K562 (cell line): ENCODE measurements around the gene CAGE1. TPM values are rescaled to one million over a fixed set of nuclear protein-coding genes. Genes with fewer than 3 reads are reported as not detected.
A peak's percentile ranks its signal among the peaks of the same experiment; 100 is the strongest.

Experiments used
- C11orf30 ChIP-seq: fragments of 450-650 bp; IDR thresholded peaks from 2 replicates; pipeline ENCODE4 v1.6.1; 2016; ENCODE audit warnings: low read depth, mild to moderate bottlenecking
- ESRRA ChIP-seq: fragments of 450-650 bp; IDR thresholded peaks from 2 replicates; pipeline ENCODE4 v1.6.1; 2014; ENCODE audit warnings: low read depth, mild to moderate bottlenecking, moderate library complexity, borderline replicate concordance
- EZH2 ChIP-seq: IDR thresholded peaks from 2 replicates; pipeline ENCODE4 v1.6.1; 2012; ENCODE audit warnings: low read depth, mild to moderate bottlenecking, inconsistent platforms, low read length, borderline replicate concordance
- GATAD2B ChIP-seq: fragments of 450-650 bp; IDR thresholded peaks from 2 replicates; pipeline ENCODE4 v1.6.1; 2017; ENCODE audit warnings: mild to moderate bottlenecking, borderline replicate concordance
- HNRNPUL1 ChIP-seq: fragments of 200-400 bp; formaldehyde crosslinking; IDR thresholded peaks from 2 replicates; pipeline ENCODE4 v1.6.1; 2017; ENCODE audit warnings: low read length
- MAZ ChIP-seq, 2 experiments: fragments of 450-650 bp in 1 of 2; sonication (generic) in 1 of 2; formaldehyde crosslinking; IDR thresholded peaks in 1 of 2; conservative IDR thresholded peaks in 1 of 2; 2 replicates each; pipeline versions ENCODE4 v1.4.0 to v1.5.0; 2020; ENCODE audit warnings: mild to moderate bottlenecking in 1 of 2, missing genetic modification reagents in 1 of 2
- MED1 ChIP-seq: sonication (generic); formaldehyde crosslinking; IDR thresholded peaks from 2 replicates; pipeline ENCODE4 v1.8.1; 2023; ENCODE audit warnings: missing genetic modification reagents, borderline replicate concordance
- NFE2L1 ChIP-seq: fragments of 450-650 bp; IDR thresholded peaks from 2 replicates; pipeline ENCODE4 v1.6.1; 2016; ENCODE audit warnings: missing genetic modification characterization, low read depth, mild to moderate bottlenecking, missing compliant biosample characterization, moderate library complexity, borderline replicate concordance
- RBM39 ChIP-seq: fragments of 200-400 bp; formaldehyde crosslinking; optimal IDR thresholded peaks from 2 replicates; pipeline ENCODE3; 2018; ENCODE audit warnings: low read depth, low read length
- RFX5 ChIP-seq: IDR thresholded peaks from 2 replicates; pipeline ENCODE4 v1.6.1; 2011; ENCODE audit warnings: low read depth, mild to moderate bottlenecking, improper control_type of control experiment, low read length
- RFX7 ChIP-seq: fragments of 250-450 bp; sonication (Bioruptor Pico); IDR thresholded peaks from 2 replicates; pipeline ENCODE4 v1.5.1; 2021; ENCODE audit warnings: mild to moderate bottlenecking
- SOX6 ChIP-seq: fragments of 450-650 bp; IDR thresholded peaks from 2 replicates; pipeline ENCODE4 v1.6.1; 2014; ENCODE audit warnings: mild to moderate bottlenecking
- SP2 ChIP-seq: IDR thresholded peaks from 2 replicates; pipeline ENCODE4 v1.6.1; 2011; ENCODE audit warnings: mild to moderate bottlenecking, low read depth, low read length, moderate library complexity; ENCODE audit not compliant: poor library complexity, severe bottlenecking; ENCODE audit errors: extremely low read depth
- SRF ChIP-seq, 2 experiments: fragments of 250-450, 450-650 bp in 1 of 2; sonication (Bioruptor Pico) in 1 of 2; sonication (generic) in 1 of 2; formaldehyde crosslinking; IDR thresholded peaks; 2 replicates each; pipeline versions ENCODE4 v1.5.0 to v1.5.1; 2020 to 2022; ENCODE audit warnings: mild to moderate bottlenecking in 1 of 2, missing genetic modification reagents in 1 of 2
- TAF9B ChIP-seq: fragments of 450-650 bp; IDR thresholded peaks from 2 replicates; pipeline ENCODE4 v1.6.1; 2018; ENCODE audit warnings: mild to moderate bottlenecking; ENCODE audit not compliant: partially characterized antibody
- ZFX ChIP-seq: sonication (generic); formaldehyde crosslinking; IDR thresholded peaks from 2 replicates; pipeline ENCODE4 v1.8.0; 2022; ENCODE audit warnings: mild to moderate bottlenecking, missing genetic modification reagents, moderate library complexity
- ZNF699 ChIP-seq: fragments of 250-450 bp; sonication (Bioruptor Pico); IDR thresholded peaks from 2 replicates; pipeline ENCODE4 v1.8.0; 2021; ENCODE audit warnings: mild to moderate bottlenecking, moderate library complexity; ENCODE audit not compliant: insufficient replicate concordance
- polyA plus RNA-seq, 8 experiments: library from polyadenylated mRNA; depleted of rRNA in 4 of 8; stranded (reverse) in 5 of 8; unstranded in 3 of 8; fragments of >200 nt; fragmentation: Nextera tagmentation in 2 of 8; fragmentation: Illumina TruSeq in 1 of 8; extraction: Ambion mirVana in 2 of 8; extraction: Trizol in 1 of 8; gene quantifications; 2 replicates each; pipeline versions ENCODE4 v1.2.1 to v1.2.3, GENCODE V29; 2011 to 2014; ENCODE audit warnings: inconsistent platforms in 1 of 8, missing spikeins in 1 of 8
- total RNA-seq, 7 experiments: library from RNA; depleted of rRNA in 6 of 7; stranded (reverse); fragments of >200 nt in 6 of 7; fragmentation: Illumina TruSeq in 2 of 7; extraction: Trizol in 2 of 7; gene quantifications; 2 replicates each; pipeline versions ENCODE4 v1.2.1 to v1.2.3, GENCODE V29; 2011 to 2021; ENCODE audit warnings: low replicate concordance in 1 of 7
- TF ChIP-seq, protein P1 (sequence below): fragments of 250-450 bp; sonication (Bioruptor Pico); IDR thresholded peaks from 2 replicates; pipeline ENCODE4 v1.8.0; 2022; ENCODE audit warnings: moderate library complexity, mild to moderate bottlenecking, inconsistent platforms
- TF ChIP-seq, protein P2 (sequence below), 2 experiments: fragments of 250-450 bp in 1 of 2; fragments of 450-650 bp in 1 of 2; sonication (Bioruptor Pico) in 1 of 2; IDR thresholded peaks; 2 replicates each; pipeline versions ENCODE4 v1.6.1 to v1.8.0; 2016 to 2021; ENCODE audit warnings: mild to moderate bottlenecking in 2 of 2, moderate library complexity in 2 of 2, missing compliant biosample characterization in 1 of 2, missing genetic modification characterization in 1 of 2
- TF ChIP-seq, protein P3 (sequence below): fragments of 250-450 bp; sonication (Bioruptor Pico); IDR thresholded peaks from 2 replicates; pipeline ENCODE4 v1.4.0; 2020; ENCODE audit warnings: mild to moderate bottlenecking, moderate library complexity, borderline replicate concordance
- TF ChIP-seq, protein P4 (sequence below): sonication (generic); formaldehyde crosslinking; IDR thresholded peaks from 2 replicates; pipeline ENCODE4 v1.8.0; 2023; ENCODE audit warnings: mild to moderate bottlenecking, missing genetic modification reagents

Gene CAGE1
- total and polyA plus RNA-seq, 9 of the 15 experiments (the other 6 are each of a cell fraction or from before 2014, with no cell fraction given) = 0.13 to 0.33 (median 0.18) TPM; not detected in 4

DNA sequence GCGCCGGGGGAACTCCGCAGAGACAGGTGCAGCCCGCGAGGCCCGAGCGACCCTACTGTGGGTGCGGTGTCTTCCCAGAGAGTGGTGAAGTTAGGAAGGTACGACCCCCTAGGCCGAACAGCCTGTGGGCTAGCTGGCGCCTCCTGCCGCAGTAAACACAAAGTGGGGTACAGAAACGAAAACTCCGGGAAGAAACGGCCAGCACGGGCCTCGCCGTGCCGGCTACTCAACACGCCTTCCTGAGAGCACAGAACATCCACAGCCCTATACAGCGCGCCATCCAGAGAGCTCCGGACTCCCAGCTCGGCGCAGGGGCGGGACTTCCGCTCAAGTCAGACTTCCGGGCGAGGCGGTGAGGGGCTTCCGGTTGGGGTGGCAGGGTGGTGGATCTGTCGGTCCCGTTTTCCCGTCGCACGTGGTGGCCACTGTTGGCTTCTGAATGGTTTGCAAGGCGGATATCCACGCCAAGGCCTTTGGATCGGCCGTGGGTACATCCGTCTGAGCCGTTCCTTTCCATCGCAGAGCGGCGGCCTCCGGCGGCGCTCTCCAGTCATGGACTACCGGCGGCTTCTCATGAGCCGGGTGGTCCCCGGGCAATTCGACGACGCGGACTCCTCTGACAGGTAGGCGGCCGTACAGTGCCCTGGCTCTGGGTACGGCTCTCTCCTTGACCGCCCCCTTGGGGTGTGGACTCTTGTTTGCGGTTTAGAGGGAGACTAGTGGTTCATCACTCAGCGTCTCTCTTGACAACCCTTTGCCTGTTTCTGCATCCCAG lies at the start of gene CAGE1, which contains the start of gene RIOK1 (continued):
- peak; percentile 62 for TF ChIP-seq SP2
- TF ChIP-seq ZFX (CRISPR knock-in tag) = peak; percentile 93
- TF ChIP-seq, protein P1, sequence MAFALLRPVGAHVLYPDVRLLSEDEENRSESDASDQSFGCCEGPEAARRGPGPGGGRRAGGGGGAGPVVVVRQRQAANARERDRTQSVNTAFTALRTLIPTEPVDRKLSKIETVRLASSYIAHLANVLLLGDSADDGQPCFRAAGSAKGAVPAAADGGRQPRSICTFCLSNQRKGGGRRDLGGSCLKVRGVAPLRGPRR (CRISPR knock-in tag) = no peak
- 0 out of 4 replicates have a peak, but pooled peaks of 1 of the 2 experiments have one; percentile 5 for TF ChIP-seq SRF (CRISPR knock-in tag; IDR thresholded peaks at IDR 0.05)
- peak; percentile 85; the same call in 1 of the 2 replicates for TF ChIP-seq ESRRA
- TF ChIP-seq NFE2L1 = no peak
- TF ChIP-seq GATAD2B = no peak
- TF ChIP-seq MED1 (CRISPR knock-in tag) = no peak
- TF ChIP-seq, protein P2, sequence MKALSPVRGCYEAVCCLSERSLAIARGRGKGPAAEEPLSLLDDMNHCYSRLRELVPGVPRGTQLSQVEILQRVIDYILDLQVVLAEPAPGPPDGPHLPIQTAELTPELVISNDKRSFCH (CRISPR knock-in tag; IDR thresholded peaks at IDR 0.05) = no peak
- TF ChIP-seq, protein P2 (tag; IDR thresholded peaks at IDR 0.05) = 0 out of 2 replicates have a peak, but pooled peaks have one; percentile 56
- TF ChIP-seq, protein P3, sequence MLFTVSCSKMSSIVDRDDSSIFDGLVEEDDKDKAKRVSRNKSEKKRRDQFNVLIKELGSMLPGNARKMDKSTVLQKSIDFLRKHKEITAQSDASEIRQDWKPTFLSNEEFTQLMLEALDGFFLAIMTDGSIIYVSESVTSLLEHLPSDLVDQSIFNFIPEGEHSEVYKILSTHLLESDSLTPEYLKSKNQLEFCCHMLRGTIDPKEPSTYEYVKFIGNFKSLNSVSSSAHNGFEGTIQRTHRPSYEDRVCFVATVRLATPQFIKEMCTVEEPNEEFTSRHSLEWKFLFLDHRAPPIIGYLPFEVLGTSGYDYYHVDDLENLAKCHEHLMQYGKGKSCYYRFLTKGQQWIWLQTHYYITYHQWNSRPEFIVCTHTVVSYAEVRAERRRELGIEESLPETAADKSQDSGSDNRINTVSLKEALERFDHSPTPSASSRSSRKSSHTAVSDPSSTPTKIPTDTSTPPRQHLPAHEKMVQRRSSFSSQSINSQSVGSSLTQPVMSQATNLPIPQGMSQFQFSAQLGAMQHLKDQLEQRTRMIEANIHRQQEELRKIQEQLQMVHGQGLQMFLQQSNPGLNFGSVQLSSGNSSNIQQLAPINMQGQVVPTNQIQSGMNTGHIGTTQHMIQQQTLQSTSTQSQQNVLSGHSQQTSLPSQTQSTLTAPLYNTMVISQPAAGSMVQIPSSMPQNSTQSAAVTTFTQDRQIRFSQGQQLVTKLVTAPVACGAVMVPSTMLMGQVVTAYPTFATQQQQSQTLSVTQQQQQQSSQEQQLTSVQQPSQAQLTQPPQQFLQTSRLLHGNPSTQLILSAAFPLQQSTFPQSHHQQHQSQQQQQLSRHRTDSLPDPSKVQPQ (CRISPR knock-in tag) = no peak
- TF ChIP-seq ZNF699 (CRISPR knock-in tag) = no peak
- TF ChIP-seq EZH2 = no peak
- 0 out of 2 replicates have a peak, but pooled peaks have one; percentile 24 for TF ChIP-seq RFX5
- TF ChIP-seq HNRNPUL1 = no peak
- peak; percentile 53 for TF ChIP-seq RBM39
- peak; percentile 73 for TF ChIP-seq C11orf30
- peak; percentile 29 to 77 for TF ChIP-seq MAZ (CRISPR knock-in tag; conservative IDR thresholded peaks at IDR 0.05 in 1 of 2, IDR thresholded peaks at IDR 0.05 in 1 of 2)
- TF ChIP-seq, protein P4, sequence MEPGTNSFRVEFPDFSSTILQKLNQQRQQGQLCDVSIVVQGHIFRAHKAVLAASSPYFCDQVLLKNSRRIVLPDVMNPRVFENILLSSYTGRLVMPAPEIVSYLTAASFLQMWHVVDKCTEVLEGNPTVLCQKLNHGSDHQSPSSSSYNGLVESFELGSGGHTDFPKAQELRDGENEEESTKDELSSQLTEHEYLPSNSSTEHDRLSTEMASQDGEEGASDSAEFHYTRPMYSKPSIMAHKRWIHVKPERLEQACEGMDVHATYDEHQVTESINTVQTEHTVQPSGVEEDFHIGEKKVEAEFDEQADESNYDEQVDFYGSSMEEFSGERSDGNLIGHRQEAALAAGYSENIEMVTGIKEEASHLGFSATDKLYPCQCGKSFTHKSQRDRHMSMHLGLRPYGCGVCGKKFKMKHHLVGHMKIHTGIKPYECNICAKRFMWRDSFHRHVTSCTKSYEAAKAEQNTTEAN = 0 out of 2 replicates have a peak, but pooled peaks have one; percentile 63
- peak; percentile 92 for TF ChIP-seq TAF9B
- no peak for TF ChIP-seq RFX7 (CRISPR knock-in tag)
- peak; percentile 50; the same call in 1 of the 2 replicates for TF ChIP-seq SOX6
